Measurements from ENCODE around the gene VWCE.

VWCE gene

GRCh38 chr11:61294717-61295595 lies at the start of gene VWCE:
VWCE (minus strand) TSS chr11:61295316; CDS start chr11:61295037, 279 bp downstream.
- DNase-seq, result peak; percentile 69

DNA sequence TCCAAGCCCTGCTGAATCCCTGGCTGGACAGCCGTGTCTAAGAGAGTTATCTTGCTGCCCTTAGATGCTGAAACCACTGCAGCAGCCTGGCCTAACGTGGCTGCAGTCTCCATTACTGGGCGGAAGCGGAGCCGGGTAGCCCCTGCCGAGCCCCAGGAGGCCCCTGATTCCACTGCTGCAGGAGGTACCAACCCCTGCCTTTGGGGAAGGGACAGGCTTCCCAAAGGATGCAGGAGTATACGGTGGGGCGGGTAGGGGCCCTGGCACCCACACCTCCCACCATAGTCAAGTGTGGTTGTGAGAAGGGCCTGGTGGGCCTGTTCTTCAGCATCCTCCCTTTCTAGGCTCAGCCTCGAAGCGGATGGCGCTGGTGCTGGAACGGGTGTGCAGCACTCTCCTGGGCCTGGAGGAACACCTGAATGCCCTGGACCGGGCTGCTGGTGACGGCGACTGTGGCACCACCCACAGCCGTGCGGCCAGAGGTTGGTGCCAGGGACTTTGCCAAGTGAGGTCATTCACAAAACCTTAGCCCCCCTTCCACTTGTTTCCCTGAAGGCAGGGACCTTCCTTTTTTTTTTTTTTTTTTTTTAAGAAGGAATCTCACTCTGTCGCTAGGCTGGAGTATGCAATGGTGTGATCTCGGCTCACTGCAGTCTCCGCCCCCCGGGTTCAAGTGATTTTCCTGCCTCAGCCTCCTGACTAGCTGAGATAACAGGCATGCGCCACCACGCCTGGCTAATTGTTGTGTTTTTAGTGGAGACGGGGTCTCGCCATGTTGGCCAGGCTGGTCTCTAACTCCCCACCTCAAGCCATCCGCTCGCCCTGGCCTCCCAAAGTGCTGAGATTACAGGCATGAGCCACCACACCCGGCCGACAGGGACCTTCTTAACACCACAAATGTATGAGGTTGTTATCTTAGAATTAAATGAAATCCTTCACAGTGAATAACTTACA lies 49.0 kb upstream of the VWCE start:
- DNase-seq, result no peak

DNA sequence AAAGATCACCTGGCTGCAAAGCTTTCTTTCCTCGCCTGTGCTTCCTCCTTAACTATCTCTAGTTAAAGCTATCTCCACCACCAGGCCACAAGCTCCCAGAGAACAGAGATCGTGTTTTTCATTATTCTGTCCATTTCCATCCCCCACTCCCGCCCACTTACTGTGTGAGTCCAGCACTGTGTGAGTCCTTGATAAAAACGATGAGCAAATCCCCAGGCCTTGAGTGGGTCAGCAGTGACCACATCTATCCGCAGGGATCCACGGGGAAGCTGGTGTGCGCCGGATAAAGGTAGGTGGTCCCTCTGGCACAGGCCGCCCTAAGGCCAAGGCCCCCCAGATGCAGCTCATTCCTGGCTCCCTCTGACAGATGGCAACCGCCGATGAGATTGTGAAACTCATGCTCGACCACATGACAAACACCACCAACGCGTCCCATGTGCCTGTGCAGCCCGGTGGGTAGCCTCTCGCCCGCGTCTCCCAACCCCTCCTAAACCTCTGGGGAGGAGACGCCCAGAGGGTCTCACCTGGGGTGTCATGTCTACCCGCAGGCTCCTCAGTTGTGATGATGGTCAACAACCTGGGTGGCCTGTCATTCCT lies 47.2 kb upstream of the VWCE start:
- DNase-seq, result no peak

DNA sequence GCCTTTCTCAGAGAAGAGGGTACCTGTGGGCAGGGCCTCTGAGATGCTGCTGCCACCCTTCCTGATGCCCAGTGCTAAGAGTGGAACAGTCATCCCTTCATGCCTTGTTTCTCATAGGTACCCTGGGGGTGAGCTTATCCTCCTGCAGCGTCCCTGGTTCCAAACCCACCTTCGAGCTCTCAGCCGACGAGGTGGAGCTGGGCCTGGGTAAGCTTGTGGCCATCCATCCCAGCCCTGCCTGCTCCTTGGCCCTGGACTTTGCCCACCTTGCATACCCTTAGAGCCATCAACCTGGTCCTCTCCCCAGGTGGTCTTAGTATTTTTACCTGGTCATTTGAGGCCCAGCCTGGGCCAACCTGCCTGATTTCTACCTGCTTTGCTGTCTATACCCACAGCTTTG lies 46.6 kb upstream of the VWCE start:
- no peak for DNase-seq

DNA sequence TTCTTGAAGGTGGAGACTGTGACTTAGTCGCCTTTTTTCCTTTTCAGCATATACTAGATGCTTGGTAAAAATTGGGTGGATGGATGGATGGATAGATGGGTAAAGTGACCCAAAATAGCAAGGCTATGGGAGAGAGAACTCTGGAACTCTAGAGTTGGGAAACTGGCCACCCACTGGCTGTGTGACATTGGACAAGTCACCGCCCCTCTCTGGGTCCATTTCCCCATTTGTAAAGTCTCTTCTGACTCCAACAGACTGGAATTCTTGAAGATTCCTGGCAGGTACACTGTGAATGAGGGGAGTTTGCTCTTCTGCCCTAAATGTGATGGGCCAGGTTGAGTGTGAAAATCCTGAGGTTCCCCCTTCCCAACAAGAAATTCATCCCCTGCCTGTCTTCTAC lies 45.9 kb upstream of the VWCE start:
- DNase-seq, result no peak

- DNase-seq, result no peak
Measured at GRCh38 chr11:61339490-61339878, 44.4 kb upstream of the VWCE start.

DNA sequence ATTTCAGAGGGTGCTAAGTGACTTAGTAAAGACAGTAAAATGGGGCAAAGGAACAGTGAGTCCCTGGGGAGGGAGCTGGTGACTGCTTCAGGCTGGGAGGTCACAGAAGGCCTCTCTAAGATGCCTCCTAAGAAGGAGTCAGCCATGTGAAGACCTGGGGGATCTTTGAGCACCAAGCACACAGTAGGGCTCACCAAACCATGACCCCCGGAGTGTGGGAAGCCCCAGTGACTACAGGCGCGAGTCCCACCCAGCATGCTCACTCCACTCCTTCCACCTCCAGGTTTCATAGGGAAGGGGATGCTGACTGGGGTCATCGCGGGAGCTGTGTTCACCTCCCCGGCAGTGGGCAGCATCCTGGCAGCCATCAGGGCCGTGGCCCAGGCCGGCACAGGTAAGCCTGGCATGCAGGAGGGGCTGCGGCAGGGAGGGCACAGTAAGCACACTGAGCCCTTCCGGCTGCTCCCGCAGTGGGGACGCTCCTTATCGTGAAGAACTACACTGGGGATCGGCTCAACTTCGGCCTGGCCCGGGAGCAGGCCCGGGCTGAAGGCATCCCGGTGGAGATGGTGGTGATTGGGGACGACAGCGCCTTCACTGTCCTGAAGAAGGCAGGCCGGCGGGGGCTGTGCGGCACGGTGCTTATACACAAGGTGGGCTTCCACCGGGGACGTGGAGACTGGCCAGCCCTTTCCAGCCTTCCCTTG lies 43.8 kb upstream of the VWCE start:
- no peak for DNase-seq

DNA sequence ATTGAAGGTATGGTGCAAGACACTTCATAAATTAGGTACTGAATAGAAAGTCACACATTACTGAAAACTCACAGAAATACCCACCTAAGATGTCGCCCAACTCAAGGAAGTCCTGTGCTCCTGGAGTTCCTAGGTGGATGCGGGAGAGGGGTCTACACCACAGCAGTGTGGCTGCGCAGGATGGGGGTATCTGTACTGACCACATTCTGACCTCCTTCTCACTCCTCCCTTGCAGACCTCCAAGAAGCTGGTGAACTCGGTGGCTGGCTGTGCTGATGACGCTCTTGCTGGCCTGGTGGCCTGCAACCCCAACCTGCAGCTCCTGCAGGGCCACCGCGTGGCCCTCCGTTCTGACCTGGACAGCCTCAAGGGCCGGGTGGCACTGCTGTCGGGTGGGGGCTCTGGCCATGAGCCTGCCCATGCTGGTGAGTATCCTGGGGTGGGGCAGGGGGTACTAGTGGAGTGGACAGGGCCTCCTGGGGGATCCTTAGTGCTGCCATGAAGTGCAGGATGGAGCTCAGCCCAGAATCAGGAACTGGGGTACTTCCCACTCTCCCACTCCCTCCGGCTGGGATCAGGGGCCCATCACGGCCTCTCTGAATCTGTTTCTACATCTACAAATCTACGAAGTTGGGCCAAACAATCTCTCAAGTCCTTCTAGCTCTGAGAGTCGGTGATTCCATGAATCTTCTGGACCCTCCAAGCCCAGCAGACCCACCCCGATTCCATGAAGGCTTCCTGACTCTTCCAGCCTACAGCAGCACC lies 42.8 kb upstream of the VWCE start:
- DNase-seq, result no peak

DNA sequence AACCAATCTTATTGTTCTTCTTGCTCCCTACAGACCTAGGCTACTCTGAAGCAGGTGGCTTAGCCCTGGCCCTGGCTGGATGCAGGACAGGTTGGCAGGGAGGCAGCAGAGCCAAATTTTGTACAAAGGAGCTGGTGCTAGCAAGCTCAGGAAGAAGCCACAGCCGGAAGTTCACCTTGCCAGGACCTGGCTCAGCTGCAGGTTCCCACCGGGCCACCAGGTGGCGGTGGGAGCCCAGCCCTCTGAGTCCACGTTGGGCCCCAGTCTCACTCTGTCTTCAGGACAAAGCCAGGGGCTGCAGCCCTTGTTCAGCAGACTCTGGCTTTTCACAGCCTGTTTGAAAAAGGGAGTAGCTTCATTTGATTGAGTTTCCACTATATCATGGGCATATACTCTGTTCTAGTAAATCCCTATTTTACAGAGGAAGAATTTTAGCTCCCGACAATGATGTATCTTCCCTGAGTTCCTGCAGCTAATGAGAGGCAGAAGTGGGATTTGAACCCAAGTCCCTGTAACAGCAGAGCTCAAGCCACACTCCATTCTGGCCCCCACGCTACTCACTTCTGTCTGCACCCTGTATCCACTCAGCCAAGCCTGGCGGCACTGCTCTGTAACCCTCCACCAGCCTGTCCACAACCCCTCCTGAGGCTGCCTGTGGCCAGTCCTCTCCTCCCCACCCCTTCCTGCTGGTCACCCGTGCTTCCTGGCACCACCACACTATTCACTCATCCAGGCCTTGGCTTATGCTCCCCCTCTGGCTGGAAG lies 41.2 kb upstream of the VWCE start:
- peak; percentile 82 for DNase-seq

- no peak for DNase-seq
Measured at GRCh38 chr11:61335355-61335710, 40.2 kb upstream of the VWCE start.

- no peak for DNase-seq
Measured at GRCh38 chr11:61334434-61335354, 39.6 kb upstream of the VWCE start.

DNA sequence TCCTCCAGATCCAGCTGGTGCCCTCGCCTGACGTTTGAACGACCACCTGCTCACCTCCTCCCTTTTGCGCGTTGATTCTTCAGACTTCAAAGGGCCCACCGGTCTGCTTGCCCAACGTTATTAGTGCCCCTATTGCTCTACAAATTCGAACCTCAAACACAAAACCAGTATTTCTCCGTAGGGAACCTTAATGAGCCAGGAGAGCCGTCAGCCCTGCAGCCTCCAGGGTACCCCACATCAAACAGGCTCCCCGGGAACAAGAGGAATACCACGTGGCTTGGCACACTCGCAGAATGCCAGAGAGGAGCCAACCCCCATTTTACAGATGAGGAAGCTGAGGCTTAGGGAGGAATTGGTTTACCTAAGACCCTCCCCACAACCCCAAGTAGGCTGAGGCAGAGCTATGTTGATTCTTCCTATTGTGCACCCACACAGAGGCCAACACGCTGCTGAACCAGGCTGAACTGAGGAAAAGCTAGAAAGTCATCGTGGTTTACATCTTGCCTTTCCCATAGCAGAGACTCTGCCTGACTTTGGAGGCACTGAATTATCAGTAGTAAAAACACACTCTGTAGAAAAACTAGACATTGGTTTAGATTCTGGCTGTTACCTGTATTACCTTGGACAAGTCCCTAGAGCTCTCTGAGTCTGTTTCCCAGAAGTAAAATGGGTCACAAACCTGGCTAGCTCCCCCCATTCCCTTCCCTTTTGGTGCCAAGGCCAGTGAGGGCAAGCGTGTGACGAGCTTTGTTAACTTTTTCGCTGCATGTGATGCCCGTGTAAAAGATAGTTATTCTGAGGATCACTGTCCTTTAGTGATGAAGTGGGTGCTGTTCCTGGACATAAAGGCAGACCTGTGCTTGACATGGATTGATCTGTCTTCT lies 38.7 kb upstream of the VWCE start:
- no peak for DNase-seq

DNA sequence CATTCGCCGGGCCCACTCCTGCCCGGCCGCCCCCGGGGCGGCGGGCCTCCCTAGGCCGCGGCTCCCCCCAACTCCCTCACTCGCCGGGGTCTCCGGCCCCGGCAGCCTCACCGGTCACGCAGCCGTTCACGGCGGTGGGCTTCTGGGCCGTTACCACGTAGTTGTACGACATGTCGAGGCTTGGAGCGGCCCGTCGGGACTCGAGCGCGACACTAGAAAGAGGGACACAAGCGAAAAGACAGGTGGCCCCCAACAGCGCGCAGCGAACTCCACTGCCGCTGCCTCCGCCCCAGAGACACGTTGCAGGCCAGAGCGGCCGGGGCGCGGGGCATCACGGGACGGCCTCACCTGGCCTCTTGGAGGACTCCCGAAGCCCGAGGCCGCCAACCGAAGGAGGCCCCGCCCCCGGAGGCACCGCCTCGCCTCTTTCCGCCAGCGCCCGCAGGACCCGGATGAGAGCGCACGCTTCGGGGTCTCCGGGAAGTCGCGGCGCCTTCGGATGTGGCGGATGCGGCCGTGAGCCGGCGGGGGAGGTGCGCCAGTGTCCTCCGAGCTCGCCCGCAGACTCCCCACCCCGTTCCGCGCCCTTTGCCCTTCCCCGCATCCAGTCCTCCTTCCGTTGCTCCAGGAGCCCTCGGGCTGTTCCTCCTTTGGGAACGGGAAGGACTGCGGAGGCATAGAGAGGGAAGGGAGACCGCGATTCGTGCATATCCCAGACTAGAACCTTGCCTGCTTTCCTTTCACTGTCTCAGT lies 37.9 kb upstream of the VWCE start, which contains the start of the genes DDB1 and TKFC:
DDB1 (minus strand) TSS at position 309 of the 753 bp plus-strand sequence; CDS start at position 172, 137 bp downstream.
TKFC (plus strand) TSS at position 432 of the 753 bp plus-strand sequence. CDS start 1,501 bp downstream, outside the sequence.
- DNase-seq, result peak; percentile 98

GRCh38 chr11:61332281-61332796 lies 37.2 kb upstream of the VWCE start:
- no peak for DNase-seq

GRCh38 chr11:61331651-61332050 lies 36.5 kb upstream of the VWCE start:
- no peak for DNase-seq

DNA sequence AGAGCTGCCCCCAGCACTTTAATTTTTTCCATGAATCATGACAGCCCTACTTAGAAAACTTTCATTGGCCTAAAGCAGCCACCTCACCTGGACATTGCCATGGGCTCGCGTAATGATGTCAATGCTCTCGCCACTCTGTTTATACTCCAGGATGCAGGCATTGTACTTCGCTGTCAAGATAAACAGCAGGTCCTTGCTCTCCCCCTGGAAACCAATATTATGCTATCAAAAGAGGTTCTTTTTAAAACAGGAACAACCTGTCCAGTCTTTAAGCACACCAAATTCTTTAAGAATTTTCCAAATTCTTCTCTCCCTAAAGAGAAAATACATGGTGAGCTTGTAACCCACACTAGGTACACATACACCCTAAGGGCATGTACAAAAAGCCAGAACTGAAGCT lies 34.8 kb upstream of the VWCE start:
- DNase-seq, result no peak

DNA sequence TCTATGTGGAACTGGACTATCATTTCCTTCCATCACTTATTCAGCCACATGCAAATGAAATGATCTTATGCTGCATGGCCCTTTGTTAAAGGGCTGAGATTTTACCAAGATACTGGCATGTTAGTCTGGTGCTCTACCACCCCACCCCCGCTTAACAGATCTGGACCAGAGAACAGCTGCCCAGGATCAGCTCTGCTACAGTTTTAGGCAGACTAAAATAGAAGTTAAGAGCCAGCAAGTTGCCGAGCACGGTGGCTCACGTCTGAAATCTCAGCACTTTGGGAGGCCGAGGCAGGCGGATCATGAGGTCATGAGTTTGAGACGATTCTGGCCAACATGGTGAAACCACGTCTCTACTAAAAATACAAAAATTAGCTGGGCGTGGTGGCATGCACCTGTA lies 33.2 kb upstream of the VWCE start:
- no peak for DNase-seq

- no peak for DNase-seq
Measured at GRCh38 chr11:61327669-61328071, 32.6 kb upstream of the VWCE start.
